Measurements from ENCODE around the gene MIS18A. TPM values are rescaled to one million over a fixed set of nuclear protein-coding genes. Genes with fewer than 3 reads are reported as not detected.

The MIS18A gene
- total RNA-seq, 1 donor from 2014 or later: 26.3 TPM

DNA sequence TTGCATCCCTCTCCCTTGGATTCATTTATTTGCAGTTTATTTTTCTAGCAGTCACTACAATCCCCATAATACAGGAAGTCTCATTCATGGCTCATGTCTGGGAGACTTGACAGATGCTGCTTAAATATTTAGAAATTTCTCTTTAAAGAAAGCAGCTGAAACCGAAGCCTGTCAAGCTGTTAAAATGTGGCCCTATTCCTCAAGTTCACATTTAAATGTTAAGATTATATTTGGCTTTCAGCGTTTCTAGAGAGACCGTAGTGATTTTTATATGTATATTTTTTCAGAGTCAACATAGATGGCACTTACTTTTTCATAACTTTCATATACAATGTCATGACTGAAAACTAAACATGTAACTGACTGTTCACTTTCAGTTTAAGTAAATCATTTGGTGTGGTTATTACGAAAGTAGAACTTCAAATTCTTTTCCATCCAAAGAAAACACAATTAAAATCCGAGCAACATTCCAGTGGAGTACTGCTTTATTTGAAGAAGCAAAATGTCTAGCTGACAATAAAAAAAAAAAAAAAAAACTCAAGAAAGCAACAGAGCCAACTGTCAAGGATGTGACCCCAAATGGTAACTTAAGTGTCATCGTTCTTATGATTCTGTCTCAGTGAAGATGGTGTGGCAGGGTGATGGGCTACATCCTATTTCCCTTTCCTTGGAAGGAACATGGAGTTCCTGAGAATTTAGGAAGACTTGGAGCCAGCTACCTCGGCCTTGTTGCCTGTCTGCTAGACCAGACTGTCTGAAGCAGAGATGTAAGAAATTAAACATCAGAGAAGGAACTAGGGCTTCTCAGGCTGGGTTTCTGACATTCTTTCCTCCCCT, 37.8 kb downstream of the MIS18A start:
- peaks cover 16% of the 10 kb centered on the region for H3K27me3 Mint-ChIP-seq (ENCODE audit: low read depth)
- H3K27ac Mint-ChIP-seq: no peak overlapping the region
- peaks cover 5% of the 10 kb centered on the region for H3K9me3 Mint-ChIP-seq
- DNase-seq (ENCODE audit: low spot score): no peak
- H3K4me1 Mint-ChIP-seq (ENCODE audit: low read depth): peaks cover 12% of the 10 kb centered on the region
- no peak overlapping the region for H3K4me3 Mint-ChIP-seq (ENCODE audit: low read depth)
- intact Hi-C loops (cut with micrococcal nuclease): no loop called here
- no peaks in the 10 kb centered on the region for H3K36me3 Mint-ChIP-seq (ENCODE audit: low read depth)

DNA sequence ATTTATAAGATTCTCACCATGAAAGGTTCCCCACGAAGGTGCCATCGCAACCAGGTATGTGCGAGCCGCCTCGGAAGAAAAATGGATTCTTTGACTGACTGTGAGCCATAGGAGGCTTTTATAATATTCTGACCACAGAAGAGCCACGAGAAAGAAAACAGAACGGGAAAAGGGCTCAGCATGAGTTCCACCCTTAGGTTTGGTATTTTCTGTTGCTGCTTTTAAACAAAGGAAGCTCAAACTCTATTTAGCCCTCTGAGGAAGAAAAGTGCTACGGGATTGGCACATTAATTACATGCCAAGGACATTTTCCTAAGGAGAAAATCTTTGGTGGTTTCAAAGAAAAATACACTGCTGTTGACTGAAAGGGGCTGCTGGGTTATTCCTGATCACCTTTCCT, 39.3 kb downstream of the MIS18A start:
- H3K27me3 Mint-ChIP-seq (ENCODE audit: low read depth): peaks cover 9% of the 10 kb centered on the region
- peaks cover 5% of the 10 kb centered on the region for H3K9me3 Mint-ChIP-seq
- no peak overlapping the region for H3K27ac Mint-ChIP-seq
- H3K36me3 Mint-ChIP-seq (ENCODE audit: low read depth): no peaks in the 10 kb centered on the region
- no peak overlapping the region for H3K4me3 Mint-ChIP-seq (ENCODE audit: low read depth)
- H3K4me1 Mint-ChIP-seq (ENCODE audit: low read depth): peaks cover 12% of the 10 kb centered on the region
- intact Hi-C loops (cut with micrococcal nuclease): no loop called here
- no peak for DNase-seq (ENCODE audit: low spot score)

DNA sequence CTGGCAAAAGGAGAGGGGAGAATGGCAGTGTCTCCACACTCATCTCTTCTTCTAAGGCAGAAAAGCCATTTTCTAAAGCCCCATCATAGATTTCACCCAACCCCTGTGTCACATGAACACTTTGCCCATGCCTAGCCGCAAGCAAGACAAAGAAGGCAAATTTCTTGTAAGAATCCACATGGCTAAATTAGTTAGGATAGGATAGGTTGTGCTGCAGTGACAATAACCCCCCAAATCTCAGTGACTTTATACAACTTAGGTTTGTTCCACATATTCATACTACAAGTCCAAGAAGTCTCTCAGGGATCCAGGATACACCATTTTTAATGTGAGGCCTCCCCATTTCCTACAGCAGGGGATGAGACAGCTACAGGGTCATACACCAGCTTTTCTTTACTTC, 40.8 kb downstream of the MIS18A start:
- no peak for DNase-seq (ENCODE audit: low spot score)
- Mint-ChIP-seq H3K4me1 (ENCODE audit: low read depth) (peaks cover 12% of the 10 kb centered on the region), H3K4me3 (ENCODE audit: low read depth) (no peak overlapping the region), H3K36me3 (ENCODE audit: low read depth) (no peaks in the 10 kb centered on the region), H3K9me3 (peaks cover 5% of the 10 kb centered on the region), H3K27me3 (ENCODE audit: low read depth) (peaks cover 9% of the 10 kb centered on the region), H3K27ac (no peak overlapping the region)
- intact Hi-C loops (cut with micrococcal nuclease): no loop called here

DNA sequence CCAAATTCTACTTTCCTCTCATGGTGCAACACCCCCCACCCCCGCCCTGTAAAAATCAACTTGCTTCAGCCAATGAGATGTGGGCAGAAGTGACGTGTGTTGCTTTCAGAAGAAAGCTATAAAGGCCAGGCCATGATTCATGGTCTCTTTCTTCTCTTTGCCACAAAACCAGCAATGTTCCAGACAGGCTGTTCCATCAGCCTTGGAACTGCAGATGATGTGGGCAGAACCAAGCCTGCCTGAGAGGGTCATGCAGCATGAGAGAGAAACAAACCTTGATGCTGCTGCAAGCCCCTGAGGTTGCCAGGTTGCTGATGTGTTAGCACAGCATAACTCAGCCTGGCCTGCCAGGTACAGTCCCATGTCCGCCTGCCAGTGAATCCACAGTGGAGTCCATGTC, 41.8 kb downstream of the MIS18A start:
- Mint-ChIP-seq H3K4me3 (ENCODE audit: low read depth) (no peak overlapping the region), H3K27me3 (ENCODE audit: low read depth) (peaks cover 4% of the 10 kb centered on the region), H3K9me3 (peaks cover 5% of the 10 kb centered on the region), H3K4me1 (ENCODE audit: low read depth) (peaks cover 12% of the 10 kb centered on the region), H3K36me3 (ENCODE audit: low read depth) (no peaks in the 10 kb centered on the region), H3K27ac (no peak overlapping the region)
- DNase-seq (ENCODE audit: low spot score): no peak
- intact Hi-C loops (cut with micrococcal nuclease): no loop called here

DNA sequence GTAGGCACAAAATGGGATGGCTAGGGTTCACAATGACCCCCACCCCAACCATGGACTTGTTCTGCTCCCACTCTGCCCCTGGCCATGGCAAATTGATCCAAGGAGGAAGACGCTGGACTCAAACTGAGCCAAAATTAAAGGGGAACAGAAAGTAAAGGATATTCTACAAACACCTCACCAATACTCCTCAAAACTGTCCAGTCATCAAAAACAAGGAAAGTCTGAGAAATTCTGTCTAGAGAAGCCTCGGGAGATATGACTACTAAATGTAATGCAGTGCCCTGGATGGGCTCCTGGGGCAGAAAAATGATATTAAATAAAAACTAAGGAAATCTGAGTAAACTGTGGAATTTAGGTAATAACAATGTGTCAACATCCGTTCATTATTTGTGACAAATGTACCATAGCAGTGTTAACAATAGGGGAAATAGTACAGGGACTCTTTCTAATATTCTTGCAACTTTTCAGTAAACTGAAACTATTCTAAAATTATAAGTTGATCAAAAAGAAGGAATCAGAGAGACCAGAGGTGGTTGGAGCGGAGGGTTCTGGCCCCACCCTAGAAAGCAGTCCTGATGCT, 45.0 kb downstream of the MIS18A start:
- H3K27ac Mint-ChIP-seq: no peak overlapping the region
- H3K36me3 Mint-ChIP-seq (ENCODE audit: low read depth): no peaks in the 10 kb centered on the region
- no peak overlapping the region for H3K4me3 Mint-ChIP-seq (ENCODE audit: low read depth)
- peaks cover 5% of the 10 kb centered on the region for H3K9me3 Mint-ChIP-seq
- peaks cover 4% of the 10 kb centered on the region for H3K27me3 Mint-ChIP-seq (ENCODE audit: low read depth)
- intact Hi-C loops (cut with micrococcal nuclease): no loop called here
- DNase-seq (ENCODE audit: low spot score): no peak
- H3K4me1 Mint-ChIP-seq (ENCODE audit: low read depth): no peaks in the 10 kb centered on the region

DNA sequence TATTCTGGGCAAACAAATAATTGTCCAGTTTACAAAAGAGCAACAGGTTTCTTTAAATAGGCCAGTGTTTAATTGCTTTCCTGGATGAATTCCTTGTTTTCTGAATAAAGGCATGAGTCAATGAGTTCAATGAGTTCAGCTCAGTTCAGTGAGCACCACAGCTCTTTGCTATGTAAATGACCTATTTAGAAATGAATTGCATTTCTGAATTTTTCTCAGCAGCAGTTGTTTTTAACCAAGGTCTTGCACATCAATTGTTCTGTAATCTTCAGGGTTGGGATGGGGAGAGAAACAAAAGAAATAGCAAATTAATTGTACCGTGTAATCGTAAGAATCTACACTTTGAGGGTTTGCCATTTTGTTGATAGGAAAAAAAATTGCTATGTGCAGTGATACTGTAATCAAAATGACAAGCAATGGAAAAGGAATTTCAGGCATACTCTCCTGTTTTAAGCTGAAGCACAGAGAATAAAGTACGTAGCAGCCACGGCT, 45.7 kb downstream of the MIS18A start:
- H3K27ac Mint-ChIP-seq: no peak overlapping the region
- H3K36me3 Mint-ChIP-seq (ENCODE audit: low read depth): no peaks in the 10 kb centered on the region
- H3K27me3 Mint-ChIP-seq (ENCODE audit: low read depth): no peaks in the 10 kb centered on the region
- intact Hi-C loops (cut with micrococcal nuclease): no loop called here
- no peaks in the 10 kb centered on the region for H3K4me1 Mint-ChIP-seq (ENCODE audit: low read depth)
- DNase-seq (ENCODE audit: low spot score): no peak
- no peaks in the 10 kb centered on the region for H3K9me3 Mint-ChIP-seq
- H3K4me3 Mint-ChIP-seq (ENCODE audit: low read depth): no peak overlapping the region

DNA sequence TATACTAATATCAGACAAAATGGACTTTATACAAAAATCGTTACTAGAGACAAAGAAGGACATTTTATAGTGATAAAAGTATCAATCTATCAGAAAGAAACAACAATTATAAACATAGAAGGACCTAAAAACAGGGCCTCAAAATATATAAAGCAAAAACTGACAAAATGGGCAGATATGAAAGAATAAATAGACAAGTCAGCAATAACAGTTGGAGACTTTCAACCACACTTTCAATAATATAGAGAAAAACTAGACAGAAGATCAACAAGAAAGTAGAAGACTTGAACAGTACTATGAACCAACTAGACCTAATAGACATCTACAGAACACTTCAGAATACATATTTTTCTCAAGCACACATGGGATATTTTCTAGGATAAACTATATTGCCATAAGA, 52.4 kb downstream of the MIS18A start:
- Mint-ChIP-seq H3K9me3 (peaks cover 14% of the 10 kb centered on the region), H3K4me3 (ENCODE audit: low read depth) (no peak overlapping the region), H3K36me3 (ENCODE audit: low read depth) (no peaks in the 10 kb centered on the region), H3K4me1 (ENCODE audit: low read depth) (no peaks in the 10 kb centered on the region), H3K27me3 (ENCODE audit: low read depth) (no peaks in the 10 kb centered on the region), H3K27ac (no peak overlapping the region)
- intact Hi-C loops (cut with micrococcal nuclease): no loop called here
- DNase-seq (ENCODE audit: low spot score): no peak

Other genes starting within 250 kb of the MIS18A start
- not detected in 2 replicates for gene MRAP, start 19.8 kb upstream of the MIS18A start, total RNA-seq
- gene URB1, start 114.0 kb upstream of the MIS18A start, total RNA-seq: 32.3 and 33.9 TPM in 2 replicates
- 8.1 and 8.4 TPM in 2 replicates for gene EVA1C, start 133.7 kb upstream of the MIS18A start, total RNA-seq